IPS-NIHi7 (cell line): ENCODE measurements around the gene ADAMTSL2.

ENCODE experiments used
- DNase-seq: peaks from one replicate; pipeline ENCODE4 v3.0.0; 2012; ENCODE audit warnings: mixed read lengths; ENCODE audit errors: extremely low spot score

ADAMTSL2 gene

GRCh38 chr9:133533857-133534256 is 647 bp upstream of the ADAMTSL2 start:
- DNase-seq, result no peak

GRCh38 chr9:133535306-133535877 is 888 bp downstream of the ADAMTSL2 start:
- no peak for DNase-seq

- no peak for DNase-seq
Observed at GRCh38 chr9:133536080-133536479, 1.6 kb downstream of the ADAMTSL2 start.

GRCh38 chr9:133536536-133536935 is 2.0 kb downstream of the ADAMTSL2 start:
- DNase-seq, result no peak

GRCh38 chr9:133537257-133537656 is 2.8 kb downstream of the ADAMTSL2 start:
- no peak for DNase-seq

GRCh38 chr9:133538176-133538575 is 3.7 kb downstream of the ADAMTSL2 start:
- no peak for DNase-seq

GRCh38 chr9:133538851-133539833 is 4.6 kb downstream of the ADAMTSL2 start:
- peak; percentile 49 for DNase-seq

- no peak for DNase-seq
Observed at GRCh38 chr9:133539991-133540697, 5.6 kb downstream of the ADAMTSL2 start.

- peak; percentile 49 for DNase-seq
Observed at GRCh38 chr9:133540698-133541025, 6.2 kb downstream of the ADAMTSL2 start.

- no peak for DNase-seq
Observed at GRCh38 chr9:133542002-133542401, 7.5 kb downstream of the ADAMTSL2 start.

GRCh38 chr9:133543772-133544467 is 9.4 kb downstream of the ADAMTSL2 start:
- DNase-seq, result no peak

- no peak for DNase-seq
Observed at GRCh38 chr9:133545494-133546286, 11.2 kb downstream of the ADAMTSL2 start.

- no peak for DNase-seq
Observed at GRCh38 chr9:133546287-133546680, 11.8 kb downstream of the ADAMTSL2 start.

- no peak for DNase-seq
Observed at GRCh38 chr9:133547116-133547515, 12.6 kb downstream of the ADAMTSL2 start.

GRCh38 chr9:133551446-133551845 is 16.9 kb downstream of the ADAMTSL2 start:
- DNase-seq, result no peak

- no peak for DNase-seq
Observed at GRCh38 chr9:133552236-133552635, 17.7 kb downstream of the ADAMTSL2 start.

- DNase-seq, result no peak
Observed at GRCh38 chr9:133553123-133553522, 18.6 kb downstream of the ADAMTSL2 start.

GRCh38 chr9:133553973-133554713 is 19.6 kb downstream of the ADAMTSL2 start:
- peak; percentile 78 for DNase-seq

- DNase-seq, result no peak
Observed at GRCh38 chr9:133554729-133555128, 20.2 kb downstream of the ADAMTSL2 start.

- no peak for DNase-seq
Observed at GRCh38 chr9:133556354-133556753, 21.9 kb downstream of the ADAMTSL2 start.
